Astrocyte of the cerebellum (primary cell): Measurements from ENCODE around the gene STOX2.
A peak's percentile ranks its signal among the peaks of the same experiment; 100 is the strongest.

Experiments
- DNase-seq: peaks from one replicate; pipeline ENCODE4 v3.0.0-alpha.2; 2011; ENCODE audit warnings: low read depth
- H3K4me3 ChIP-seq: 2 replicates; pipeline ENCODE4 v1.5.1; 2011; ENCODE audit warnings: mild to moderate bottlenecking, low read depth, low read length, moderate library complexity
- in situ Hi-C: cut with HindIII; loops from 2 replicates; pipeline ENCODE4 v1.10.0; 2017; ENCODE audit warnings: low sequenced_read_pairs
- TF ChIP-seq, protein P1 (sequence below): IDR thresholded peaks from 2 replicates; pipeline ENCODE4 v1.5.1; 2012; ENCODE audit warnings: low read length, low read depth, moderate library complexity, mild to moderate bottlenecking; ENCODE audit errors: missing control alignments

The STOX2 gene

DNA sequence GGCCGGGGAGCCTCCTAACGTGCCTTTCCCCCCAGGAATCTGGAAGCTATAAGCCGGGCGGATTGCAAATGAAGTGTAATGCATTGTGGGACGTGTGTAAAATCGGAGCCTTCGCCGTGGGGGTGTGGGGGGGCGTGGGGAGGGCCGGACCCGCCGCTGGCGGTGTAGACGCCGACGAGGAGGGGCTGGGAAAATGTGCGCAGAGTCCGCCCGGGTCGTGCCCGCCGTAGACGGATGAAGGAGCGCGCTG lies 1.3 kb downstream of the STOX2 start:
- in situ Hi-C loops = no loop called here
- TF ChIP-seq, protein P1, sequence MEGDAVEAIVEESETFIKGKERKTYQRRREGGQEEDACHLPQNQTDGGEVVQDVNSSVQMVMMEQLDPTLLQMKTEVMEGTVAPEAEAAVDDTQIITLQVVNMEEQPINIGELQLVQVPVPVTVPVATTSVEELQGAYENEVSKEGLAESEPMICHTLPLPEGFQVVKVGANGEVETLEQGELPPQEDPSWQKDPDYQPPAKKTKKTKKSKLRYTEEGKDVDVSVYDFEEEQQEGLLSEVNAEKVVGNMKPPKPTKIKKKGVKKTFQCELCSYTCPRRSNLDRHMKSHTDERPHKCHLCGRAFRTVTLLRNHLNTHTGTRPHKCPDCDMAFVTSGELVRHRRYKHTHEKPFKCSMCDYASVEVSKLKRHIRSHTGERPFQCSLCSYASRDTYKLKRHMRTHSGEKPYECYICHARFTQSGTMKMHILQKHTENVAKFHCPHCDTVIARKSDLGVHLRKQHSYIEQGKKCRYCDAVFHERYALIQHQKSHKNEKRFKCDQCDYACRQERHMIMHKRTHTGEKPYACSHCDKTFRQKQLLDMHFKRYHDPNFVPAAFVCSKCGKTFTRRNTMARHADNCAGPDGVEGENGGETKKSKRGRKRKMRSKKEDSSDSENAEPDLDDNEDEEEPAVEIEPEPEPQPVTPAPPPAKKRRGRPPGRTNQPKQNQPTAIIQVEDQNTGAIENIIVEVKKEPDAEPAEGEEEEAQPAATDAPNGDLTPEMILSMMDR = no peak
- H3K4me3 ChIP-seq = peak overlapping the region; percentile 49
- DNase-seq = no peak

DNA sequence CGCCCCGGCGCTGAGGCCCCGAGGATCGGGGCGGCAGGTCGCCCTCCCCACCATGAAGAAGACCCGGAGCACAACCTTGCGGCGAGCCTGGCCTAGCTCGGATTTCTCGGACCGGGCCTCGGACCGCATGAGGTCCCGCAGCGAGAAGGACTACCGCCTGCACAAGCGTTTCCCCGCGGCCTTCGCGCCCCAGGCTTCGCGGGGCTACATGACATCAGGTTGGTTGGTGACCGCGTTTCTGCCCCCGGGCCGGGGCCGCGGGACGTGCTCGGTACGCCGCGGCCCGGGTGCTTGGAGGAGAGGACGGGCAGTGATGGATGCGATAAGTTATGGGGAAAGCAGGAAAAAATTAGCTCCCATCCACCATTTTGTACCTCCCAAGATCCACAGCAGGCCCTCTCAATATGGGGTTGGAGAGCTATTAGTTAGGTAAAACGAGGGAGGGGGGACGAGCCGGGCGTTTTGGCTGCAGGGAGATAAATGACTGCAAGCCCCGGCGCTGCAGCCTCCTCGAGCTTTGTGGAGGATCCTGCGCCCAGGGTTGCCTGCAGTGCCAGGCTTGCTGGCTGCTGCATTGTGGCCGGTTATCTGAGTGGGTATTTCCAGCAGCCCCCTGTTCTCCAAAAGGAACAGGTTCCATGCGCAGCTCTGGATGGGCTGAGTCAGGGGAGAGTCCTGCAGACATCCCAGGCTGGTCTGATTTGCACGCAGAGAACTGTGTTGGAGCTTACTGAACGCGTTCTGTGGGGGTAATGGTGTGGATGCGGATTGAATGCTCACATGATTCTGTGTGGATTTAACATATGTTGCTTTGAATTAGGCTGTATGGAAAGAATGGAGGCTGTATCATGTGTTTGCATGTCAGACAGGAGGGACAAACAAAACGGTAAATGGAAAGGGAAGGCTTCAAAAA lies 1.9 kb downstream of the STOX2 start:
- TF ChIP-seq, protein P1 = no peak
- H3K4me3 ChIP-seq = peak overlapping the region; percentile 49
- no peak for DNase-seq
- in situ Hi-C loops = no loop called here

GRCh38 chr4:183907871-183908683 lies 3.0 kb downstream of the STOX2 start:
- no peak for DNase-seq
- H3K4me3 ChIP-seq = no peak overlapping the region
- TF ChIP-seq, protein P1 = no peak
- in situ Hi-C loops = no loop called here

- H3K4me3 ChIP-seq = no peak overlapping the region
- TF ChIP-seq, protein P1 = no peak
- DNase-seq = no peak
- in situ Hi-C loops = no loop called here
Observed at GRCh38 chr4:183909187-183909586, 4.1 kb downstream of the STOX2 start.

DNA sequence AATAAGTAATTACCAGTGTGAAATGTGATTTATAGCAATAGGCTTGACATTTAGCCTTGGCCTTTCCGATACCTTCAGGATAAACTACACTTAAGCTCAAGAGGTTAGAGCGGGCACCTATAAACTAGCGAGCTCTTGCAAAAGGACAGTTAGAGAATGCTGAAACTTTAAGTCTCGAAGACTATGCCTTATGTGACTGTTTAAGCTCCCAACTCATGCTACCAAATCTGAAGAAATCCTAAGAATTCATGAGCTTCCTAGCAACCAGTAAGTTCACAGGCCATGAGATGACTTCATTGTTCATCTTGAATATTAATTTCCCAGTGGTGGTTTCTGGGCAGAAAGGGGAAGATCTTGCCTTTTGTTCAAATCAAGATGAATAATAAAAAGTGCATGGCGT lies 4.7 kb downstream of the STOX2 start:
- H3K4me3 ChIP-seq = no peak overlapping the region
- in situ Hi-C loops = no loop called here
- TF ChIP-seq, protein P1 = no peak
- no peak for DNase-seq

DNA sequence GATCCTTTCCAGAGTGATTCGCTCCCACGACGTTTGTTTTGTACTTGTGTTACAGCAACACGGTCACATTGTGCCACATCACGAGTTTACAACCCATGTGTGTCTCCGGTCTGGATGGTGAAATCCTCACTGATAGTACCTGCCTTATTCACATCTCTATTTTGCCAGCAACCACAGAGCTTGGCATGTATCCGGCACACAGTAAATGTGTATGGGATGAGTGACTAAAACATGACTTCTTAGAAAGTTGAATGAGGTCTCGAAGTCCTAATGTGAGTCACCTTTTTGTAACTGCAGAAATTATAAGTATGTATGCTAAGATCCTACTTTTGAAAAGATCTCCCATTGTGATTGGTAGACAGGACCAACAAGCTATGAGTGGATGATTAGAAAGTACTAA lies 7.5 kb downstream of the STOX2 start:
- DNase-seq = no peak
- in situ Hi-C loops = no loop called here
- TF ChIP-seq, protein P1 = no peak
- no peak overlapping the region for H3K4me3 ChIP-seq
